H1 (cell line): Measurements from ENCODE around the gene ZNF763. TPM values are rescaled to one million over a fixed set of nuclear protein-coding genes. Genes with fewer than 3 reads are reported as not detected.
A peak's percentile ranks its signal among the peaks of the same experiment; 100 is the strongest.

Experiments
- CTCF ChIA-PET: fragments of 300-600 bp; sonication (Branson Sonifier 250); formaldehyde crosslinking; loops from one replicate; lab custom pipeline; 2021; ENCODE audit not compliant: partially characterized antibody; lab: Charles Lee
- POLR2A ChIA-PET: fragments of 300-600 bp; sonication (Branson Sonifier 250); formaldehyde crosslinking; loops from one replicate; lab custom pipeline; 2021; ENCODE audit warnings: inconsistent platforms; ENCODE audit not compliant: partially characterized antibody; lab: Charles Lee
- DNase-seq, 2 experiments: peaks; one replicate each; pipeline versions ENCODE4 v3.0.0 to v3.0.0-alpha.2; 2010 to 2022; ENCODE audit warnings: low spot score in 2 of 2, low read depth in 1 of 2, mixed read lengths in 1 of 2
- FAIRE-seq: peaks from 2 replicates; lab custom pipeline; 2011; peaks lifted over from hg19 to GRCh38; lab: Jason Lieb, UNC
- H2AFZ ChIP-seq: 2 replicates; pipeline ENCODE4 v1.8.1; 2012; ENCODE audit warnings: low read length, inconsistent platforms
- H2AK5ac ChIP-seq: 2 replicates; pipeline ENCODE4 v1.6.1; 2013; ENCODE audit warnings: low read depth, low read length
- H2BK120ac ChIP-seq: replicated peaks from 2 replicates; pipeline ENCODE3; 2013; ENCODE audit warnings: low read depth, low read length, inconsistent platforms
- H2BK12ac ChIP-seq: 2 replicates; pipeline ENCODE4 v1.6.1; 2013; ENCODE audit warnings: low read depth, low read length
- H2BK15ac ChIP-seq: 2 replicates; pipeline ENCODE4 v1.6.1; 2013; ENCODE audit warnings: low read length
- H2BK20ac ChIP-seq: 2 replicates; pipeline ENCODE4 v1.6.1; 2013; ENCODE audit warnings: low read length
- H2BK5ac ChIP-seq: 2 replicates; pipeline ENCODE4 v1.6.1; 2013; ENCODE audit warnings: low read depth, low read length
- H3K14ac ChIP-seq: 2 replicates; pipeline ENCODE4 v1.6.1; 2013; ENCODE audit warnings: inconsistent platforms; ENCODE audit not compliant: insufficient read length
- H3K18ac ChIP-seq: 2 replicates; pipeline ENCODE4 v1.6.1; 2013; ENCODE audit warnings: low read length; ENCODE audit errors: extremely low read depth
- H3K23ac ChIP-seq: 2 replicates; pipeline ENCODE4 v1.6.1; 2013; ENCODE audit warnings: inconsistent platforms; ENCODE audit not compliant: insufficient read length
- H3K23me2 ChIP-seq: 2 replicates; pipeline ENCODE4 v1.6.1; 2013; ENCODE audit warnings: low read depth, low read length
- H3K27ac ChIP-seq: 2 replicates; pipeline ENCODE4 v1.6.1; 2011; ENCODE audit warnings: low read depth, low read length, inconsistent platforms
- H3K27me3 ChIP-seq, 4 experiments: replicated peaks in 1 of 4; 1 replicate in 1 of 4; 2 replicates in 3 of 4; pipeline versions ENCODE4 v1.6.1 to v1.8.1; 2011 to 2013; ENCODE audit warnings: low read length in 3 of 4, mild to moderate bottlenecking in 3 of 4, inconsistent platforms in 2 of 4, mixed read lengths in 2 of 4, moderate library complexity in 1 of 4; ENCODE audit not compliant: control insufficient read depth in 3 of 4, insufficient read depth in 3 of 4; ENCODE audit errors: extremely low read depth in 1 of 4
- H3K36me3 ChIP-seq, 4 experiments: 2 replicates each; pipeline versions ENCODE4 v1.6.1 to v1.8.1; 2011 to 2013; ENCODE audit warnings: mild to moderate bottlenecking in 4 of 4, low read length in 3 of 4, moderate library complexity in 2 of 4, control low read depth in 1 of 4, inconsistent platforms in 1 of 4; ENCODE audit not compliant: insufficient read depth in 4 of 4, control insufficient read depth in 2 of 4
- H3K4ac ChIP-seq: replicated peaks from 2 replicates; pipeline ENCODE3; 2013; ENCODE audit warnings: low read length, low read depth, mixed read lengths, inconsistent platforms; ENCODE audit not compliant: insufficient read length
- H3K4me1 ChIP-seq, 4 experiments: replicated peaks in 1 of 4; 1 replicate in 1 of 4; 2 replicates in 3 of 4; pipeline versions ENCODE4 v1.6.1 to v1.8.1; 2011 to 2013; ENCODE audit warnings: low read length in 3 of 4, inconsistent platforms in 2 of 4, mixed read lengths in 1 of 4; ENCODE audit not compliant: insufficient read depth in 4 of 4, control insufficient read depth in 3 of 4
- H3K4me2 ChIP-seq, 2 experiments: 2 replicates each; pipeline versions ENCODE4 v1.6.1 to v1.8.1; 2011 to 2013; ENCODE audit warnings: low read depth in 2 of 2, low read length in 2 of 2, control low read depth in 1 of 2, inconsistent platforms in 1 of 2, mild to moderate bottlenecking in 1 of 2; ENCODE audit not compliant: insufficient read depth in 1 of 2
- H3K4me3 ChIP-seq, 4 experiments: fragments of 200-600, 300-600 bp in 1 of 4; sonication (generic), shearing (Covaris generic), sonication (Bioruptor Twin) in 1 of 4; 2 replicates each; pipeline versions ENCODE4 v1.5.1 to v1.8.1; 2011 to 2016; ENCODE audit warnings: low read length in 4 of 4, low read depth in 3 of 4, control low read depth in 2 of 4, inconsistent platforms in 2 of 4, mild to moderate bottlenecking in 2 of 4, mixed read lengths in 1 of 4, moderate library complexity in 1 of 4; ENCODE audit not compliant: insufficient read depth in 2 of 4; ENCODE audit errors: extremely low read depth in 1 of 4
- H3K56ac ChIP-seq: replicated peaks from 2 replicates; pipeline ENCODE3; 2013; ENCODE audit warnings: low read depth, mild to moderate bottlenecking, mixed read lengths, low read length, inconsistent platforms; ENCODE audit not compliant: insufficient read length
- H3K79me1 ChIP-seq: 2 replicates; pipeline ENCODE4 v1.6.1; 2013; ENCODE audit warnings: low read depth, low read length, control low read depth
- H3K79me2 ChIP-seq, 2 experiments: 2 replicates each; pipeline versions ENCODE4 v1.6.1 to v1.8.1; 2012 to 2013; ENCODE audit warnings: low read length in 2 of 2, mild to moderate bottlenecking in 2 of 2, inconsistent platforms in 1 of 2; ENCODE audit not compliant: insufficient read depth in 2 of 2, control insufficient read depth in 1 of 2
- H3K9ac ChIP-seq, 4 experiments: replicated peaks in 1 of 4; 1 replicate in 1 of 4; 2 replicates in 3 of 4; pipeline versions ENCODE4 v1.6.1 to v1.8.1; 2011 to 2013; ENCODE audit warnings: low read depth in 3 of 4, low read length in 3 of 4, control low read depth in 2 of 4, mild to moderate bottlenecking in 2 of 4, moderate library complexity in 2 of 4, inconsistent platforms in 1 of 4; ENCODE audit errors: extremely low read depth in 1 of 4
- H3K9me3 ChIP-seq, 2 experiments: 2 replicates each; pipeline versions ENCODE4 v1.6.1 to v1.8.1; 2012 to 2013; ENCODE audit warnings: mild to moderate bottlenecking in 2 of 2, moderate library complexity in 2 of 2, control low read depth in 1 of 2, inconsistent platforms in 1 of 2, low read depth in 1 of 2, low read length in 1 of 2, mixed read lengths in 1 of 2; ENCODE audit not compliant: insufficient read depth in 2 of 2
- H4K20me1 ChIP-seq, 2 experiments: replicated peaks in 1 of 2; 2 replicates each; pipeline versions ENCODE3 to v1.8.1; 2011 to 2013; ENCODE audit warnings: inconsistent platforms in 2 of 2, low read length in 2 of 2, mild to moderate bottlenecking in 1 of 2; ENCODE audit not compliant: insufficient read depth in 2 of 2, control insufficient read depth in 1 of 2
- H4K5ac ChIP-seq: 2 replicates; pipeline ENCODE4 v1.6.1; 2013; ENCODE audit warnings: low read length, low read depth, mixed read lengths, inconsistent platforms; ENCODE audit not compliant: insufficient read length
- H4K8ac ChIP-seq: 2 replicates; pipeline ENCODE4 v1.8.0; 2013; ENCODE audit warnings: mild to moderate bottlenecking, moderate library complexity, low read length, inconsistent platforms; ENCODE audit not compliant: insufficient read depth; ENCODE audit errors: extremely low read depth
- H4K91ac ChIP-seq: replicated peaks from 2 replicates; pipeline ENCODE3; 2013; ENCODE audit warnings: low read length, mixed read lengths, inconsistent platforms; ENCODE audit not compliant: insufficient read length
- CBX5 ChIP-seq: fragments of 300-800, 300-1000 bp; sonication (generic); IDR thresholded peaks from 2 replicates; pipeline ENCODE4 v1.7.1; 2016; ENCODE audit warnings: antibody characterized with exemption, low read length, low read depth
- CHD1 ChIP-seq: IDR thresholded peaks from 2 replicates; pipeline ENCODE4 v1.6.1; 2012; ENCODE audit warnings: low read depth, low read length, improper control_type of control experiment
- NRF1 ChIP-seq: IDR thresholded peaks from 2 replicates; pipeline ENCODE4 v1.6.1; 2011; ENCODE audit warnings: mild to moderate bottlenecking, low read depth, low read length, improper control_type of control experiment
- RFX5 ChIP-seq: IDR thresholded peaks from 2 replicates; pipeline ENCODE4 v1.6.1; 2011; ENCODE audit warnings: low read depth, low read length, improper control_type of control experiment, borderline replicate concordance
- SP1 ChIP-seq: IDR thresholded peaks from 2 replicates; pipeline ENCODE4 v1.6.1; 2011; ENCODE audit warnings: low read depth, low read length
- ZNF274 ChIP-seq: IDR thresholded peaks from 2 replicates; pipeline ENCODE4 v1.7.0; 2012; ENCODE audit warnings: low read length, borderline replicate concordance; ENCODE audit errors: extremely low read depth
- WGBS, 2 experiments: shearing (Covaris generic) in 1 of 2; methylation state at CpG; one replicate each; pipeline versions ENCODE4 v1.1.6 to v1.1.7; 2013 to 2015; ENCODE audit warnings: low lambda C conversion rate in 2 of 2, mixed read lengths in 2 of 2, inconsistent platforms in 1 of 2, low coverage in 1 of 2, missing lambda C conversion rate in 1 of 2; ENCODE audit not compliant: insufficient replicate concordance in 2 of 2, insufficient coverage in 1 of 2, insufficient read length in 1 of 2; ENCODE audit errors: extremely low coverage in 1 of 2, missing lambda C conversion rate in 1 of 2; 5-methylcytosine and 5-hydroxymethylcytosine counted together
- polyA plus RNA-seq, 7 experiments: library from polyadenylated mRNA; depleted of rRNA in 3 of 7; stranded (reverse) in 5 of 7; unstranded in 2 of 7; fragments of >200 nt in 5 of 7; fragments of 200-250 nt in 2 of 7; gene quantifications; 1 replicate in 5 of 7; 2 replicates in 1 of 7; 4 replicates in 1 of 7; pipeline versions ENCODE4 v1.2.1 to v1.2.3, GENCODE V29; 2011 to 2013; ENCODE audit warnings: missing spikeins in 2 of 7, mixed read lengths in 2 of 7
- total RNA-seq: library from RNA; stranded (reverse); fragmentation: NEBNext Ultra II Directional; extraction: Animal tissue kit (Norgen Biotek cat#: 25700); gene quantifications from 2 replicates; pipeline ENCODE4 v1.2.1, GENCODE V29; 2021

ZNF763 gene
- total and polyA plus RNA-seq, 2 of the 8 experiments (the other 6 are each of a cell fraction or from before 2014, with no cell fraction given): 0.39 to 1.7 TPM

DNA sequence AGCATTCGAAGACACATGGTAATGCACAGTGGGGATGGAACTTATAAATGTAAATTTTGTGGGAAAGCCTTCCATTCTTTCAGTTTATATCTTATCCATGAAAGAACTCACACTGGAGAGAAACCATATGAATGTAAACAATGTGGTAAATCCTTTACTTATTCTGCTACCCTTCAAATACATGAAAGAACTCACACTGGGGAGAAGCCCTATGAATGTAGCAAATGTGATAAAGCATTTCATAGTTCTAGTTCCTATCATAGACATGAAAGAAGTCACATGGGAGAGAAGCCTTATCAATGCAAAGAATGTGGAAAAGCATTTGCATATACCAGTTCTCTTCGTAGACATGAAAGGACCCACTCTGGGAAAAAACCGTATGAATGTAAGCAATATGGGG lies 16.2 kb upstream of the ZNF763 start:
- Histone ChIP-seq H3K27ac (no peak overlapping the region), H3K27me3 (no peaks in the 10 kb centered on the region), H3K56ac (no peak overlapping the region), H3K18ac (no peak overlapping the region), H3K23ac (no peak overlapping the region), H2BK12ac (no peak overlapping the region), H3K79me1 (no peaks in the 10 kb centered on the region; the same call in 1 of the 2 replicates), H3K79me2 (peaks cover 0 to 4% of the 10 kb centered on the region in 2 experiments; a peak in 2 of 4 replicates), H3K9me3 (peaks cover 93 to 99% of the 10 kb centered on the region in 2 experiments), H2AK5ac (no peak overlapping the region), H3K9ac (no peak overlapping the region), H3K4me2 (no peak overlapping the region), H4K91ac (no peak overlapping the region), H3K4me3 (no peak overlapping the region), H2BK120ac (no peak overlapping the region), H4K8ac (no peak overlapping the region), H3K4ac (no peak overlapping the region), H2BK15ac (no peak overlapping the region), H3K14ac (no peak overlapping the region), H3K23me2 (no peaks in the 10 kb centered on the region), H4K20me1 (no peaks in the 10 kb centered on the region), H3K4me1 (no peaks in the 10 kb centered on the region), H2BK5ac (no peak overlapping the region), H4K5ac (no peak overlapping the region), H2AFZ (no peak overlapping the region), H2BK20ac (no peak overlapping the region), H3K36me3 (peaks cover 10 to 78% (median 36%) of the 10 kb centered on the region in 4 experiments; a peak in 7 of 8 replicates)
- POLR2A ChIA-PET: no interaction called here
- 89% methylated on average over 3 of the region's 3 CpGs; no CpG with 5 or more reads in 1 of the 2 experiments for WGBS, 2 experiments
- CTCF ChIA-PET: no interaction called here
- FAIRE-seq: no peak
- DNase-seq: no peak
- TF ChIP-seq CBX5 (no peak), RFX5 (no peak), NRF1 (no peak), SP1 (no peak), CHD1 (no peak), ZNF274 (peak; percentile 58; the same call in 1 of the 2 replicates)
